Psoas muscle (tissue), 8 donors: Measurements from ENCODE around the gene AP2A1. TPM values are rescaled to one million over a fixed set of nuclear protein-coding genes. Genes with fewer than 3 reads are reported as not detected.

ENCODE experiments used
- ATAC-seq, 4 donors: fragments of 200-7000 bp; cut with Tn5 transposase; one replicate each; pipeline ENCODE4 v1.9.1; 2020; ENCODE audit warnings: moderate library complexity in 3 of 4, mild to moderate bottlenecking in 2 of 4
- DNase-seq, 2 donors: peaks; one replicate each; pipeline ENCODE4 v3.0.0-alpha.2; 2020
- H3K27ac ChIP-seq: fragments of 200-600 bp; one replicate; pipeline ENCODE4 v1.8.0; 2022
- H3K27me3 ChIP-seq, 3 donors: fragments of 200-600 bp in 1 of 3; one replicate each; pipeline versions ENCODE4 v1.6.1 to v1.8.0; 2013 to 2022; ENCODE audit warnings: low read length in 2 of 3, mild to moderate bottlenecking in 2 of 3, moderate library complexity in 1 of 3; ENCODE audit not compliant: insufficient read depth in 3 of 3
- H3K36me3 ChIP-seq, 2 donors: fragments of 200-600 bp in 1 of 2; one replicate each; pipeline versions ENCODE4 v1.6.1 to v1.8.0; 2013 to 2022; ENCODE audit warnings: low read depth in 1 of 2, mild to moderate bottlenecking in 1 of 2, moderate library complexity in 1 of 2; ENCODE audit not compliant: insufficient read depth in 1 of 2
- H3K4me1 ChIP-seq: fragments of 200-600 bp; one replicate; pipeline ENCODE4 v1.8.0; 2022
- H3K4me3 ChIP-seq: fragments of 200-600 bp; one replicate; pipeline ENCODE4 v1.8.0; 2022; ENCODE audit warnings: mild to moderate bottlenecking
- H3K9me3 ChIP-seq: fragments of 200-600 bp; one replicate; pipeline ENCODE4 v1.8.0; 2022
- CTCF ChIP-seq: fragments of 200-600 bp; IDR thresholded peaks from one replicate; pipeline ENCODE4 v1.8.0; 2022; ENCODE audit warnings: antibody characterized with exemption
- WGBS, 3 donors: extraction: QIAGEN DNeasy Blood & Tissue Kit; methylation state at CpG; one replicate each; pipeline versions ENCODE4 v1.1.6 to v1.1.7; 2013; 5-methylcytosine and 5-hydroxymethylcytosine counted together
- intact Hi-C, 2 donors: fragments of 100-400 bp; cut with DNase I; formaldehyde crosslinking; loops; one replicate each; pipeline versions ENCODE4 v1.11.0 to v1.14.2; 2022
- polyA plus RNA-seq, 3 donors: library from polyadenylated mRNA; stranded (reverse); fragments of 200-250 nt; gene quantifications; one replicate each; pipeline ENCODE4 v1.2.3, GENCODE V29; 2013
- total RNA-seq, 4 donors: library from RNA; stranded (reverse); fragmentation: NEBNext Ultra II Directional in 2 of 4; extraction: Animal tissue kit (Norgen Biotek cat#: 25700) in 2 of 4; gene quantifications; one replicate each; pipeline versions ENCODE4 v1.2.1 to v1.2.4, GENCODE V29; 2021 to 2023
- donor health status: healthy with polysubstance abuse.
- donor health status: DM: no; HTN: no; CAD: no; lungs with moderate emphysema.
- donor health status: Bipolar disorder and iron deficiency.
- donor health status: healthy.
- donor health status: DM: yes; HTN: yes; CAD: no.
- donor health status: DM: no; HTN: no; CAD: no.
- donor health status: DM: no; HTN: no; CAD: no.
- donor health status: DM: yes; HTN: yes; CAD: no.

The AP2A1 gene
- total and polyA plus RNA-seq, 7 donors = 58.2 to 102 (median 81.0) TPM

GRCh38 chr19:49792829-49793560 lies 26.2 kb downstream of the AP2A1 start:
- 92 to 95% (median 92%) methylated on average over 21 to 22 of the region's 22 CpGs for WGBS, 3 donors
- peak in 2 of 4 donors; percentile 5 to 8 for ATAC-seq
- H3K27me3 ChIP-seq = no peaks in the 10 kb centered on the region
- intact Hi-C loops = no loop called here
- no peaks in the 10 kb centered on the region for H3K9me3 ChIP-seq
- DNase-seq = no peak
- H3K4me1 ChIP-seq = no peaks in the 10 kb centered on the region
- H3K27ac ChIP-seq = no peak overlapping the region
- H3K36me3 ChIP-seq = peaks cover 3 to 83% of the 10 kb centered on the region in 2 donors
- TF ChIP-seq CTCF = no peak
- H3K4me3 ChIP-seq = no peak overlapping the region

- ATAC-seq = peak; percentile 30 to 72 (median 60)
- Histone ChIP-seq H3K36me3 (peaks cover 3 to 83% of the 10 kb centered on the region in 2 donors), H3K9me3 (no peaks in the 10 kb centered on the region), H3K27ac (no peak overlapping the region), H3K4me3 (no peak overlapping the region), H3K27me3 (no peaks in the 10 kb centered on the region), H3K4me1 (no peaks in the 10 kb centered on the region)
- WGBS, 3 donors = 94 to 95% (median 94%) methylated on average over 6 of the region's 6 CpGs
- no peak for DNase-seq
- no peak for TF ChIP-seq CTCF
- intact Hi-C loops = no loop called here
Measured at GRCh38 chr19:49793561-49793840, 26.7 kb downstream of the AP2A1 start.

GRCh38 chr19:49795615-49796014 lies 28.8 kb downstream of the AP2A1 start:
- Histone ChIP-seq H3K36me3 (peaks cover 3 to 95% of the 10 kb centered on the region in 2 donors), H3K9me3 (no peaks in the 10 kb centered on the region), H3K27ac (no peak overlapping the region), H3K4me1 (no peaks in the 10 kb centered on the region), H3K27me3 (no peaks in the 10 kb centered on the region), H3K4me3 (no peak overlapping the region)
- intact Hi-C loops = no loop called here
- TF ChIP-seq CTCF = no peak
- DNase-seq (no peak), ATAC-seq (no peak)
- WGBS, 3 donors = 91 to 94% (median 93%) methylated on average over 20 of the region's 20 CpGs

- H3K27me3 ChIP-seq = no peaks in the 10 kb centered on the region
- 89 to 91% (median 90%) methylated on average over 11 of the region's 11 CpGs for WGBS, 3 donors
- DNase-seq = no peak
- peaks cover 0 to 90% of the 10 kb centered on the region in 2 donors for H3K36me3 ChIP-seq
- no peak for ATAC-seq
- H3K4me1 ChIP-seq = no peaks in the 10 kb centered on the region
- TF ChIP-seq CTCF = no peak
- intact Hi-C loops = no loop called here
- no peaks in the 10 kb centered on the region for H3K9me3 ChIP-seq
- H3K4me3 ChIP-seq = no peak overlapping the region
- no peak overlapping the region for H3K27ac ChIP-seq
Measured at GRCh38 chr19:49798574-49798973, 31.8 kb downstream of the AP2A1 start.

GRCh38 chr19:49799271-49799797 lies 32.5 kb downstream of the AP2A1 start:
- 91 to 95% (median 93%) methylated on average over 28 of the region's 28 CpGs for WGBS, 3 donors
- TF ChIP-seq CTCF = no peak
- no peak overlapping the region for H3K4me3 ChIP-seq
- H3K9me3 ChIP-seq = no peaks in the 10 kb centered on the region
- H3K27ac ChIP-seq = no peak overlapping the region
- peaks cover 0 to 89% of the 10 kb centered on the region in 2 donors for H3K36me3 ChIP-seq
- H3K27me3 ChIP-seq = no peaks in the 10 kb centered on the region
- H3K4me1 ChIP-seq = no peaks in the 10 kb centered on the region
- ATAC-seq (no peak), DNase-seq (no peak)
- intact Hi-C loops = no loop called here
